Limb (tissue), 2 donors: ENCODE results near the gene TCF25.
"Not testable (repeated sequence)": the region's sequence is repeated elsewhere in the genome, so short reads cannot be mapped to it uniquely, and the experiment has no call there.

Experiments
- DNase-seq, 2 donors: peaks; one replicate each; pipeline ENCODE4 v3.0.0-alpha.2; 2016; ENCODE audit errors: extremely low spot score in 2 of 2

TCF25 gene

DNA sequence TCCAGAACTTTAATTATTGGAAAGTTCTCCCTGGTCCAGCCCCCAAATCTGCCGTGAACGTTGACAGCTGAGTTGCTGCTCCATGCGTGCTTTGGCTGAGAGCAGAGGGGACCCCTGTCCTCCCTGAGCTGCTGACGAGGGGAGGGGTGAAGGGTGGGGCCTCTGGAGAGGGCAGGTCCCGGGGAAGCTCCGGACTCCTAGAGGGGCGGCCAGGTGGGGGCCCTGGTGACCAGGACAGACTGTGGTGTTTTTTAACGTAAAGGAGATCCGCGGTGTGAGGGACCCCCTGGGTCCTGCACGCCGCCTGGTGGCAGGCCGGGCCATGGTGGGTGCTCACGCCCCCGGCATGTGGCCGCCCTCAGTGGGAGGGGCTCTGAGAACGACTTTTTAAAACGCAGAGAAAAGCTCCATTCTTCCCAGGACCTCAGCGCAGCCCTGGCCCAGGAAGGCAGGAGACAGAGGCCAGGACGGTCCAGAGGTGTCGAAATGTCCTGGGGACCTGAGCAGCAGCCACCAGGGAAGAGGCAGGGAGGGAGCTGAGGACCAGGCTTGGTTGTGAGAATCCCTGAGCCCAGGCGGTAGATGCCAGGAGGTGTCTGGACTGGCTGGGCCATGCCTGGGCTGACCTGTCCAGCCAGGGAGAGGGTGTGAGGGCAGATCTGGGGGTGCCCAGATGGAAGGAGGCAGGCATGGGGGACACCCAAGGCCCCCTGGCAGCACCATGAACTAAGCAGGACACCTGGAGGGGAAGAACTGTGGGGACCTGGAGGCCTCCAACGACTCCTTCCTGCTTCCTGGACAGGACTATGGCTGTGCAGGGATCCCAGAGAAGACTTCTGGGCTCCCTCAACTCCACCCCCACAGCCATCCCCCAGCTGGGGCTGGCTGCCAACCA is 45.3 kb downstream of the TCF25 start, which contains the start of gene MC1R:
TSS of gene MC1R (plus strand) at position 410 of the 895 bp plus-strand sequence. CDS start at position 807, 397 bp downstream.
- peak in 1 of 2 donors; percentile 66 for DNase-seq

DNA sequence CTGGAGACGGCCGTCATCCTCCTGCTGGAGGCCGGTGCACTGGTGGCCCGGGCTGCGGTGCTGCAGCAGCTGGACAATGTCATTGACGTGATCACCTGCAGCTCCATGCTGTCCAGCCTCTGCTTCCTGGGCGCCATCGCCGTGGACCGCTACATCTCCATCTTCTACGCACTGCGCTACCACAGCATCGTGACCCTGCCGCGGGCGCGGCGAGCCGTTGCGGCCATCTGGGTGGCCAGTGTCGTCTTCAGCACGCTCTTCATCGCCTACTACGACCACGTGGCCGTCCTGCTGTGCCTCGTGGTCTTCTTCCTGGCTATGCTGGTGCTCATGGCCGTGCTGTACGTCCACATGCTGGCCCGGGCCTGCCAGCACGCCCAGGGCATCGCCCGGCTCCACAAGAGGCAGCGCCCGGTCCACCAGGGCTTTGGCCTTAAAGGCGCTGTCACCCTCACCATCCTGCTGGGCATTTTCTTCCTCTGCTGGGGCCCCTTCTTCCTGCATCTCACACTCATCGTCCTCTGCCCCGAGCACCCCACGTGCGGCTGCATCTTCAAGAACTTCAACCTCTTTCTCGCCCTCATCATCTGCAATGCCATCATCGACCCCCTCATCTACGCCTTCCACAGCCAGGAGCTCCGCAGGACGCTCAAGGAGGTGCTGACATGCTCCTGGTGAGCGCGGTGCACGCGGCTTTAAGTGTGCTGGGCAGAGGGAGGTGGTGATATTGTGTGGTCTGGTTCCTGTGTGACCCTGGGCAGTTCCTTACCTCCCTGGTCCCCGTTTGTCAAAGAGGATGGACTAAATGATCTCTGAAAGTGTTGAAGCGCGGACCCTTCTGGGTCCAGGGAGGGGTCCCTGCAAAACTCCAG is 46.4 kb downstream of the TCF25 start:
- DNase-seq: peak in 1 of 2 donors; percentile 40

DNA sequence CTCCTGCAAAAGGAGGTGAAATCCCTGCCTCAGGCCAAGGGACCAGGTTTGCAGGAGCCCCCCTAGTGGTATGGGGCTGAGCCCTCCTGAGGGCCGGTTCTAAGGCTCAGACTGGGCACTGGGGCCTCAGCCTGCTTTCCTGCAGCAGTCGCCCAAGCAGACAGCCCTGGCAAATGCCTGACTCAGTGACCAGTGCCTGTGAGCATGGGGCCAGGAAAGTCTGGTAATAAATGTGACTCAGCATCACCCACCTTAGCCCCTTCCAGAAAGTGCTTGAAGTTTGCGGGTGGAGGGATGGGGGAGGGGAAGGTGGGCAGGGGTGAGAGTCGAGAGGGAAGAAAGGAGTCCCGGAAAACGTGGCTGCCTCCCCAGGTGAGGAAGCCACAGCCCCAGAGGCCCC is 47.3 kb downstream of the TCF25 start:
- DNase-seq: peak in 1 of 2 donors; percentile 29

DNA sequence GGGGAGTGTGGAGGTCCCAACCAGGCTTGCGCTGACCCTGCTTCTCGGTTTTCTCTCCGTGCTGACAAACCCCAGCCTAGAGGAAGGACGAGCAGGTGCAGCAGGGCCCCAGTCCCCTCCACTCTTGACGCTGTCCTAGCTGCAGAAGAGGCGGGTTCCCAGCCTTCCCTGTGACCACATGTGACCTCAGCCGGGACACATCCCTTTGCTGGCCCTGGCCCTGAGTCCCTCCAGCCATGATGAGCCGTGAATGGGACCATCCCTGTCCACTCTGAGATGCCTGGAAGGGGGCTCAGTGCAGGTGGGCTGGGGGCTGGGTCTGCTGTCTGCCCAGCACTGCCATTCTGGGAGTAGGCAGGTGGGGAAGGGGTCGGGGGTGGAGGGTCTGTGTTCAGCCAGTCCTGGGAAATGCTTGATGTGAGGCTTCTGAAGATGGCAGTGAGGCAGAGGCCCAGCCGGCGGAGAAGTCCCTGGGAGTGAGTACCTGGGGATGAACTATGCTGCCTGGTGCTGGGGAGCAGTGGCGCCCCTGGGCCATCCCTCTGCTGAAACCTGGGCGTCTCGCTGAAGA is 47.8 kb downstream of the TCF25 start:
- DNase-seq: peak in 1 of 2 donors; percentile 47

DNA sequence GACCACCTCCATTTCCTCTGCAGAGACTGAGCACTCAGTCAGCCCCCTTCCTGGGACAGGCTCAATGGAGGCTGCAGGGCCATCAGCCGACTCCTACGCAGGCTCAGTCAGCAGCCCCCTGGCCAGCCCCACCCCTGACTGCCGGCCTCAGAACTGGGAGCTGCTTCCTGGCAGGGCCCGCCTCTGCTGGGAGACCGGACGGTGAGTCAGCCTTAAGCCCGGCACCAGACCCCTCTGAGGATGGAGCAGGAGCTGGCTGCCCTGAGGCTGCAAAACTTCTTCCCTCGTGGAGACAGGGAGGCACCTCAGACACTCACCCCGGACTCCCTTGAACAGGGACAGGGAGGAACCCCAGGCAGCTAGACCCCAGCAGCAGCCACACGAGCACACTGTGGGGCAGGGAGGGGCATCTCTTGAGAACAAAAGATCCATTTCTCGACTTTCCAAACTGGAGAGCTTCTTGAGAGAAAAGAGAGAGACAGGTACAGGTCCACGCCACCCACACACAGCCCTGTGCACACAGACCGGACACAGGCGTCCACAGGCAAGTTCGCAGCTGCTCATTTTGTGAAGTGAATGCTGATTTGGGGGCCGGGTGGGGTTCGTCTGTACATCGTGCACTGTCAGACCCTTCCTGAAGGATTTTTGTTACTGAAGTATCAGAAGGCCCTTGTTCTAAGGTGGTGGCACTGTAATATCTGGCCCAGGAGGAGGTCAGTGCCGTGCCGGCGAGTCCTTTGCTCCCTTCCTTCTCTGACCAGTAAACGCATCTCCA is 48.5 kb downstream of the TCF25 start:
- peak; percentile 42 to 78 for DNase-seq

DNA sequence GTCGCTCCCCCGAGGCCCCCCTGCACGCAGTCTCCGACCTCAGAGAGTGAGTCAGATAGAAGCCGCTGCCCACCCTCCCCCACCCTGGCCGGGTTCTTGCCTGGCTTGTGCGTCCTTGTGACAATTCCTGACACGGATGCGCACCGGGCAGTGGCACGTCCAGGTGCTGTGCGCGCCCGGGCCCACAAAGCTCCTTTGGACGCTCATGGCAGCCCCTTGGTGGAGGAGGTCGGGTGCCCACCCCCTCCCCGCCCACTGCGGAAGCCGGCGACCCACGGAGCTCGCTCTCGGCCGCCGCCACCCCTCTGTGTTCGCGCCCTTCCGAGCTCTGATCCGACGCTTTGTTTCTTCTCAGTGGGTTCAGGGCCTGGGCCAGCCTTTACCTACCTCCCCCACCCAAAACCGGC is 49.1 kb downstream of the TCF25 start:
- DNase-seq: peak in 1 of 2 donors; percentile 81

DNA sequence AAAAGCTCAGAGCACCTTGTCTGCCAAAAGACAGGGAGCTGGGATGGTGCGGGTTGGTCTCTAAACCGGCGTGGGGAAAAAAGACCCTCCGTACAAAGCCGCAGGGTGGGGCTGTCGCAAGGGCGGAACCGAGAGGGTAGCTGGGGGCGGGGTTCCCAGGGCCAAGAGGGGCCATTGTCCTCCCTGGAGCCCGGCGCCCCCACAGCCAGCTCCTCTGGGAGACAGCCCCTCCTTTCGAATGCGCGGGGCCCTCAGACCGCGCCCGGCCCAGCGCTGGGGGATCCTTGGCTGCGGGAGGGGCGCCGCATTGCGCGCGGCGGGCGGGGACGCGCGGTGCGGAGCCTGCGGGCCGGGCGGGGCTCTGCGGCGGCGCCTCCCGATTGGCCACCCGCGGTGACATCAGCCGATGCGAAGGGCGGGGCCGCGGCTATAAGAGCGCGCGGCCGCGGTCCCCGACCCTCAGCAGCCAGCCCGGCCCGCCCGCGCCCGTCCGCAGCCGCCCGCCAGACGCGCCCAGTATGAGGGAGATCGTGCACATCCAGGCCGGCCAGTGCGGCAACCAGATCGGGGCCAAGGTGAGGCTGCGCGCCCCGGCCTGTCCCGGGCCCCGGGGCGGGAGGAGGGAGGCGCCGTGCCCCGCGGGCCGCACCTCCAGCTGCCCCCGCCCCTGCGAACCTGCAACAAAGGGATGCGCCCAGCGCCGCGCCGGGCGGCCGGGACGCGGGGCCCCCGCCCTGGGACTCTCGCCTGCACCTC is 49.7 kb downstream of the TCF25 start, which contains the start of gene TUBB3:
TSS of gene TUBB3 (plus strand) at position 459 of the 756 bp plus-strand sequence. CDS start at position 519, 60 bp downstream.
- DNase-seq: peak; percentile 54 to 88

DNA sequence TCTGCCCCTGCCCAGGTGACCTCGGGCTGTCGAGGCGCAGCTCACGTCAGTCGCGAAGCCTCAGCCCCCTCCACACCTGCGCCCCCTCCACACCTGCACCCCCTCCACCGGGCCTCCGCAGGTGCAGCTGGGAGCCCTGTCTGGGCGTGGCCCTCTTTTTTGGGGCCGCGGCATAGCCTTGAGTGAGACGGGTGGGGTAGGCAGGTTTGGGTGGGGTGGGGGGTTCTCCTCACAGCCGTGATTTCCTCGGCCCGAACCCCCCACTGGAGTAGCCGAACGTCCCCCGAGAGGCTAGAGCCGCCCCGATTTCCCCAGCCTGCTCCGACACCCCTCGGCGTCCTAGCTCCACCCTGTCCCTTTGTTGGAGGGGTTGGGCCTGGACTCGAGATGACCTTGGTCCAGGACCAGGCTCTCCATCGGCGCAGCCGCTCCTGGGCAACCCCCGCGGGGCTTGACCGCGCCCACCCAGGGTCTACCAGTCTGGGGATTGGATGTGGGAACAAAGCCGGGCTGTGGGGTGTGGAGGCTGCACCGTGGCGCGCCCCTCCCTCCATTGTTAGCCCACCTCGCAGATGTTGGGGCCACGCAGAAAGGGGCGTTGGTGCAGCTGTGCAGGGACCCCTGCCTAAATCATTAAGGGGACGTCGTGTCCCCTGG is 50.4 kb downstream of the TCF25 start:
- peak in 1 of 2 donors; percentile 68 for DNase-seq

DNA sequence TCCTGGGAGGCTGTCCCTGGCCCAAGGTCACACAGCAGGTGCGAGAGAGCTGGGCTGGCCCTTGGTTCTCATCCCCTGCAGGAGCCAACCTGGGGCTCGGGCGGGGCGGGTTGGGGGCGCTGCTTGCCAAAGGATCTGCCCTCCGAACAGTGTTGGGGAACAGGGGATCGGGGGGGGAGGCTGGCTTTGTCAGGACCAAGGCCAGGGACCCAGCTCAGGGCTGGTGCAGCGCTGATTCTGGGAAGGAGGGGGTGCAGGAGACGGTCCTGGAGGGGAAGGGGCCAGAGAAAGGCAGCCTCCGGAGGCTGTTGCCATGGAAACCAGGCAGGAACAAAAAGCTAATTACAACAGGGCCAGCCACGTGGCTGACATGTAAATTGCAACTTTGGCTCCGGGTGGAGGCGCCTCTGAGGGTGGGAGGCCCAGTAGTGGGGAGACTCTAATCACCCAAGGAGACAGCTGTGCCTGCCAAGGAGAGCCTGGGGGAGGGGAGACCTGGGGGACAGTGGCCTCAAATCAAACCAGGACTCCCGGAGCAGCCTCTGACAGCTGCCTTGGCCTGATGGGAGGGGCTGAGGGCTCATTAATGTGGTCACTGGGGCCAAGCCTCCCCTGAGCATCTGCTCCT is 51.0 kb downstream of the TCF25 start:
- peak; percentile 32 to 78 for DNase-seq

DNA sequence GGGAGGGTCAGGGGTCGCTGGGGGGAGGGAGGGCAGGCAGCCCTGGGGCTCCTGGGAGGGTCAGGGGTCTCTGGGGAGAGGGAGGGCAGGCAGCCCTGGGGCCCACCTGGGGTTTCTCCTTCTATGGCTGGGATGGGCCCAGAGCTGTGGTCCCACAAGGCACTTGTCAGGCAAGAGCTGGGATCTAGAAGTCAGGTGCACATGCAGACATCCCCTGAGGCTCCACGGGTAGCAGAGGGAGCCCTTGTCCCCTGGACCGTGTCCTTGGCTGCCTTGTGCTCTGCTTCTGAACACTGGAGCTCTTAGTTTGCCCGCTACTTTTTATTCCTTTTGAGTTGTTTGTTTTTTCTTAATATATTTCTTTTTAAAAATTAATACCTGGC is 51.5 kb downstream of the TCF25 start:
- DNase-seq: no peak

DNA sequence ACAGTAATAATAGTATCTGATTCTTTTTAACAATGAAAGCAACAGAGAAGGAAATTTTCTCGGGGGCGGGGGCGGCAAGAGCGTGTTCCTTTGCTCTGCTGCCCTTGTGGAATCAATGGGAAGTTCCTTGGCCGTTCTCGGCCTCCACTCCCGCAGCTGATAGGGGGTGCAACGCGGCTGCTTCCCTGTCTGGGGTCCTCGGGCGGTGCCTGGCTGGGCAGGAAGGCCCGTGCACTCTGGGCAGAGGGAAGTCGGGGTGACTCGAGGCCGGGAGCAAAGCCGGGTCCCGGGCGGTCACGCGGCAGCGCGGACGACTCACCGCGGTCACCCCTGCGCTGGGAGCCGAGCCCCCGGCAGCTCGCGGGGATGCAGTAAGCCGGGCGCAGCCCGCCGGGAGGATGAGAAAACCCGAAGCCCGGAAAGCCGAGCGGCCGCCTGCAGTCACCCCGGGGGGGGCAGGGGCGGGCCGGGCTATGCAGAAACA is 52.2 kb downstream of the TCF25 start:
- no peak for DNase-seq

DNA sequence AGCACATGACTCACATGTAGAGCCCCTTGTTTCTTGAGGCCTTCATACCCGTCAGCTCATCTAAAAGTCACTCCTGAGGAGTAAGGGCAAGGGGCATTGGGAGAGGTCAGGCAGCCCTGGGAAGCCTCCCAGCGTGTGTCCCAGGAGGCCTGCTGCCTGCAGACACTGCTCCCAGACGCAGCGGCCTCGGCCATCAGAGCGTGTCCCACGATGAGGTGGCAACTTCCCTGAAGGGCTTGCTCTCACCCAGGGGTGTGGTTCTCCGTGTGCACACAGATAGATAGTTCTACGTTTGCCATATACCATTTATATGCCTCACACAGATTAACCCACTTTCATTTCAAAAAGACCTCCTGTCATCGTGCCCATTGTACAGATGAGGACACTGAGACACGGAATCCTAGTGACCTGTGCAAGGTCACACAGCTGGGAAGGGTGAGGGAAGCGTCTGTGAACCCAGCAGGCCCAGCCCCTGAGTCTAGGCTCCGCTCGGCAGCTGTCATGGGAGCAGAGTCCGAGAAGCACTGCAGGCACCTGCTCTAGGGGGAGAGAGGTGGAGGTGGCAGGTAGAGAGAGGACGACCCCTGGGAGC is 58.0 kb downstream of the TCF25 start:
- DNase-seq: no peak

DNA sequence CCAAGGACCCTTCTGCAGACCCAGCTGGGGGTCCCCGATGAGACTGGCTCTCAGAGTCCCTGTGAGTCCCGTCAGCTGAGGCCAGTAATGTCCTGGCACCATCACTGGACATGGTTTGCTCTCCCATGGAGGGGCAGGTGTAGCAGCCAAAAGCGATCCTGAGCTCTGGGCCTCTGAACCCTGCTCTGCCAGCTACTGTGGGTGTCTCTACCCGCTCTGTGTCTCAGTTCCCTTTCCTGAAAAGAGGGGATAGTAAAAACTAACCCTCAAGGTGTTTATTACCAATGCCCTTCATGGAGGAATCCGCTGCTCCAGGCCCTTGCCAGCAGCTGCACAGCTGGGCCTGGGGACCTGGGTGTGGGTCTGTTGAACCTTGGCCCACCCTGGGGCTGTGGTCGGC is 58.6 kb downstream of the TCF25 start:
- DNase-seq: no peak

DNA sequence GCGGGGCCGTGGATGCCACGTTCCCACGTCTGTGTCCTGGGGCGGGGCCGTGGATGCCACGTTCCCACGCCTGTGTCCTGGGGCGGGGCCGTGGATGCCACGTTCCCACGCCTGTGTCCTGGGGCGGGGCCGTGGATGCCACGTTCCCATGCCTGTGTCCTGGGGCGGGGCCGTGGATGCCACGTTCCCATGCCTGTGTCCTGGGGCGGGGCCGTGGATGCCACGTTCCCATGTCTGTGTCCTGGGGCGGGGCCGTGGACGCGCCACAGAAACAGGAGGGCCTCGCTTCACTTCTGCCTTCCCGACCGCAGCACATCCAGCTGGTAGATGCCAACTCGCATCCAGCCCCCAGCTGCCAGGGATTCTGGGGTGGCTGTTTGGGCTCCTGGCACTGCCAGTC is 60.6 kb downstream of the TCF25 start:
- DNase-seq: not testable (repeated sequence)

DNA sequence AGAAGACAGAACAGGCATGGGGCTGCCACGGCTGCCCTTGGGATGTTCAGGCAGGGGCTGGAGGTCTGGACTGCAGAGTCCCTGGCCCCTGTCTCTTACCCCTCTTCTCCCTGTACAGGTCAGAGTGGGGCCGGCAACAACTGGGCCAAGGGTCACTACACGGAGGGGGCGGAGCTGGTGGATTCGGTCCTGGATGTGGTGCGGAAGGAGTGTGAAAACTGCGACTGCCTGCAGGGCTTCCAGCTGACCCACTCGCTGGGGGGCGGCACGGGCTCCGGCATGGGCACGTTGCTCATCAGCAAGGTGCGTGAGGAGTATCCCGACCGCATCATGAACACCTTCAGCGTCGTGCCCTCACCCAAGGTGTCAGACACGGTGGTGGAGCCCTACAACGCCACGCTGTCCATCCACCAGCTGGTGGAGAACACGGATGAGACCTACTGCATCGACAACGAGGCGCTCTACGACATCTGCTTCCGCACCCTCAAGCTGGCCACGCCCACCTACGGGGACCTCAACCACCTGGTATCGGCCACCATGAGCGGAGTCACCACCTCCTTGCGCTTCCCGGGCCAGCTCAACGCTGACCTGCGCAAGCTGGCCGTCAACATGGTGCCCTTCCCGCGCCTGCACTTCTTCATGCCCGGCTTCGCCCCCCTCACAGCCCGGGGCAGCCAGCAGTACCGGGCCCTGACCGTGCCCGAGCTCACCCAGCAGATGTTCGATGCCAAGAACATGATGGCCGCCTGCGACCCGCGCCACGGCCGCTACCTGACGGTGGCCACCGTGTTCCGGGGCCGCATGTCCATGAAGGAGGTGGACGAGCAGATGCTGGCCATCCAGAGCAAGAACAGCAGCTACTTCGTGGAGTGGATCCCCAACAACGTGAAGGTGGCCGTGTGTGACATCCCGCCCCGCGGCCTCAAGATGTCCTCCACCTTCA is 61.5 kb downstream of the TCF25 start:
- no peak for DNase-seq

DNA sequence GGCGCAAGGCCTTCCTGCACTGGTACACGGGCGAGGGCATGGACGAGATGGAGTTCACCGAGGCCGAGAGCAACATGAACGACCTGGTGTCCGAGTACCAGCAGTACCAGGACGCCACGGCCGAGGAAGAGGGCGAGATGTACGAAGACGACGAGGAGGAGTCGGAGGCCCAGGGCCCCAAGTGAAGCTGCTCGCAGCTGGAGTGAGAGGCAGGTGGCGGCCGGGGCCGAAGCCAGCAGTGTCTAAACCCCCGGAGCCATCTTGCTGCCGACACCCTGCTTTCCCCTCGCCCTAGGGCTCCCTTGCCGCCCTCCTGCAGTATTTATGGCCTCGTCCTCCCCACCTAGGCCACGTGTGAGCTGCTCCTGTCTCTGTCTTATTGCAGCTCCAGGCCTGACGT is 62.2 kb downstream of the TCF25 start:
- not testable (repeated sequence) for DNase-seq

DNA sequence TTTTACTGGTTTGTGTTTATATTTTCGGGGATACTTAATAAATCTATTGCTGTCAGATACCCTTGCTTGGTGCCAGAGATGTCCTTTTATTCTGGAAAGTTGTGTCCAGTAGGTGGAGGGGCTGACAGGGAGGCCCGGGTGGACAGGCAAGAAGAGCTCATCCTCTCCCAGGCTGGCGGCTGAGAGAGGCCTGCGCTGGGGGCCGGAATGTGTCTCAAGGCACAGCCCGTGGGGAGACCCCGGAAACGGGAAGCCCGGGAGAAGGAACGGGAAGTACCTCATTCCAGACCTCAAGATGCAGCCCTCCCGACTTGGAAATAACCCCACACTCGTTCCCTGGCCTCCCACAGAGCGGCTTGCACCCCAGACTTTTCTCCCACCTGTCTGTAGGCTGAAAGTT is 62.6 kb downstream of the TCF25 start:
- DNase-seq: no peak
